ENCODE measurements around the gene GOLGA6A. TPM values are rescaled to one million over a fixed set of nuclear protein-coding genes. Genes with fewer than 3 reads are reported as not detected.
"Not testable (repeated sequence)": the region's sequence is repeated elsewhere in the genome, so short reads cannot be mapped to it uniquely, and the experiment has no call there.

GOLGA6A gene
- total RNA-seq, 1 experiment from 2014 or later = 6.0 TPM

GRCh38 chr15:74108611-74109010 lies 26.3 kb upstream of the GOLGA6A start:
- CTCF ChIA-PET = interaction anchor here (1.3 to 2.3 kb wide), 2 partner anchors 55 to 199 kb away, joined by 3 to 9 read pairs; no protein-coding TSS in a partner anchor
- H3K27ac Mint-ChIP-seq; H3K36me3 Mint-ChIP-seq; POLR2A ChIA-PET; H3K27me3 Mint-ChIP-seq (ENCODE audit: low read depth); H3K4me1 Mint-ChIP-seq; H3K4me3 Mint-ChIP-seq: not testable (repeated sequence)
- peak; percentile 85 for ATAC-seq
- H3K9me3 Mint-ChIP-seq = peaks cover 13% of the 10 kb centered on the region
- TF ChIP-seq CTCF (IDR thresholded peaks at IDR 0.05) = peak; percentile 47
- DNase-seq (ENCODE audit: low spot score) = peak; percentile 73

GRCh38 chr15:74108111-74108510 lies 25.8 kb upstream of the GOLGA6A start:
- Mint-ChIP-seq H3K9me3 (peaks cover 8% of the 10 kb centered on the region), H3K4me3 (no peak overlapping the region), H3K36me3 (no peaks in the 10 kb centered on the region), H3K4me1 (no peaks in the 10 kb centered on the region), H3K27me3 (ENCODE audit: low read depth) (no peaks in the 10 kb centered on the region), H3K27ac (no peak overlapping the region)
- no peak for DNase-seq (ENCODE audit: low spot score)
- CTCF ChIA-PET = interaction anchor here (1.3 to 2.3 kb wide), 2 partner anchors 55 to 199 kb away, joined by 3 to 9 read pairs; no protein-coding TSS in a partner anchor
- TF ChIP-seq SP1 (CRISPR knock-in tag; conservative IDR thresholded peaks at IDR 0.05) (no peak), RORB (CRISPR knock-in tag; IDR thresholded peaks at IDR 0.05) (no peak), MYBL2 (CRISPR knock-in tag; IDR thresholded peaks at IDR 0.05) (no peak), ESRRA (CRISPR knock-in tag; IDR thresholded peaks at IDR 0.05; ENCODE audit: borderline replicate concordance) (no peak), PRRX2 (CRISPR knock-in tag; IDR thresholded peaks at IDR 0.05) (no peak)
- no peak for ATAC-seq
- POLR2A ChIA-PET = no interaction called here

GRCh38 chr15:74099963-74100733 lies 17.8 kb upstream of the GOLGA6A start:
- peak; percentile 94 for DNase-seq (ENCODE audit: low spot score)
- TF ChIP-seq JUN (CRISPR knock-in tag; IDR thresholded peaks at IDR 0.05) (0 out of 2 replicates have a peak, but pooled peaks have one; percentile 29), USF1 (CRISPR knock-in tag; IDR thresholded peaks at IDR 0.05) (peak; percentile 95), SMAD4 (CRISPR knock-in tag; IDR thresholded peaks at IDR 0.05) (peak; percentile 20; the same call in 1 of the 2 replicates), TEAD4 (CRISPR knock-in tag; IDR thresholded peaks at IDR 0.05) (peak; percentile 37; the same call in 1 of the 2 replicates), USF2 (CRISPR knock-in tag; IDR thresholded peaks at IDR 0.05) (peak; percentile 93), FOXP1 (CRISPR knock-in tag; IDR thresholded peaks at IDR 0.05; ENCODE audit: borderline replicate concordance) (0 out of 2 replicates have a peak, but pooled peaks have one; percentile 22), SP1 (CRISPR knock-in tag; conservative IDR thresholded peaks at IDR 0.05) (0 out of 2 replicates have a peak, but pooled peaks have one; percentile 34), IRF1 (CRISPR knock-in tag; IDR thresholded peaks at IDR 0.05) (0 out of 2 replicates have a peak, but pooled peaks have one; percentile 31), GABPB1 (CRISPR knock-in tag; IDR thresholded peaks at IDR 0.05) (peak; percentile 34; the same call in 1 of the 2 replicates), TEAD1 (CRISPR knock-in tag; IDR thresholded peaks at IDR 0.05) (peak; percentile 58; the same call in 1 of the 2 replicates), MAX (CRISPR knock-in tag; IDR thresholded peaks at IDR 0.05) (peak; percentile 86), MYBL2 (CRISPR knock-in tag; IDR thresholded peaks at IDR 0.05) (peak; percentile 95), ZNF317 (CRISPR knock-in tag; IDR thresholded peaks at IDR 0.05; ENCODE audit: borderline replicate concordance, low read depth) (0 out of 2 replicates have a peak, but pooled peaks have one; percentile 11), FOXP4 (CRISPR knock-in tag; IDR thresholded peaks at IDR 0.05) (0 out of 2 replicates have a peak, but pooled peaks have one; percentile 45), ARID4B (CRISPR knock-in tag; IDR thresholded peaks at IDR 0.05; ENCODE audit: borderline replicate concordance) (0 out of 2 replicates have a peak, but pooled peaks have one; percentile 27)

More at GRCh38 chr15:74099963-74100733, 17.8 kb upstream of the GOLGA6A start:
- POLR2A ChIA-PET; H3K36me3 Mint-ChIP-seq; H3K4me1 Mint-ChIP-seq; H3K9me3 Mint-ChIP-seq; H3K27me3 Mint-ChIP-seq (ENCODE audit: low read depth); CTCF ChIA-PET: not testable (repeated sequence)
- peak overlapping the region; percentile 97 for H3K27ac Mint-ChIP-seq
- H3K4me3 Mint-ChIP-seq = peak overlapping the region; percentile 74
- ATAC-seq = peak; percentile 90
